ENCODE measurements around the gene TOR1AIP2. TPM values are rescaled to one million over a fixed set of nuclear protein-coding genes. Genes with fewer than 3 reads are reported as not detected.

TOR1AIP2 gene
- total and polyA plus RNA-seq, 2 of the 8 experiments (the other 6 are each of a cell fraction or from before 2014, with no cell fraction given), result 12.1 to 75.2 TPM

- Histone ChIP-seq H2AFZ (ENCODE audit: low read length) (peak within 1 kb of the TSS; percentile 90), H2BK15ac (ENCODE audit: low read length) (peak within 1 kb of the TSS; percentile 98; the same call in 1 of the 2 replicates), H3K4me1 (replicated peaks in 1 of 4; ENCODE audit: control insufficient read depth in 3 of 4, insufficient read depth in 4 of 4, low read length in 3 of 4) (peaks cover 0 to 3% (median 0%) of the 10 kb centered on the region in 4 experiments; a peak in 1 of 7 replicates), H2BK5ac (ENCODE audit: low read depth, low read length) (peak within 1 kb of the TSS; percentile 99), H3K56ac (replicated peaks; ENCODE audit: insufficient read length, low read depth, low read length) (peak within 1 kb of the TSS; percentile 92), H3K18ac (ENCODE audit: extremely low read depth, low read length) (peak within 1 kb of the TSS; percentile 100), H3K4me2 (ENCODE audit: insufficient read depth in 1 of 2, low read depth in 2 of 2, low read length in 2 of 2) (peak within 1 kb of the TSS; percentile 81 to 90), H2BK120ac (replicated peaks; ENCODE audit: low read depth, low read length) (no peak within 1 kb of the TSS), H3K14ac (ENCODE audit: insufficient read length) (no peak within 1 kb of the TSS), H3K9me3 (ENCODE audit: insufficient read depth in 2 of 2, low read depth in 1 of 2, low read length in 1 of 2) (no peaks in the 10 kb centered on the region), H4K5ac (ENCODE audit: insufficient read length, low read depth, low read length) (peak within 1 kb of the TSS; percentile 91), H4K91ac (replicated peaks; ENCODE audit: insufficient read length, low read length) (peak within 1 kb of the TSS; percentile 97), H2BK20ac (ENCODE audit: low read length) (0 out of 2 replicates have a peak within 1 kb of the TSS, but pooled peaks have one; percentile 63), H3K36me3 (ENCODE audit: control insufficient read depth in 2 of 4, insufficient read depth in 4 of 4, low read length in 3 of 4) (peaks cover 0 to 13% (median 0%) of the 10 kb centered on the region in 4 experiments; a peak in 2 of 8 replicates), H3K4ac (replicated peaks; ENCODE audit: insufficient read length, low read depth, low read length) (peak within 1 kb of the TSS; percentile 76), H4K20me1 (replicated peaks in 1 of 2; ENCODE audit: control insufficient read depth in 1 of 2, insufficient read depth in 2 of 2, low read length in 2 of 2) (no peaks in the 10 kb centered on the region), H3K79me1 (ENCODE audit: low read depth, low read length) (no peaks in the 10 kb centered on the region), H2AK5ac (ENCODE audit: low read depth, low read length) (peak within 1 kb of the TSS; percentile 61; the same call in 1 of the 2 replicates), H3K27me3 (replicated peaks in 1 of 4; ENCODE audit: control insufficient read depth in 3 of 4, extremely low read depth in 1 of 4, insufficient read depth in 3 of 4, low read length in 3 of 4) (no peaks in the 10 kb centered on the region), H3K4me3 (ENCODE audit: extremely low read depth in 1 of 4, insufficient read depth in 2 of 4, low read depth in 3 of 4, low read length in 4 of 4) (peak within 1 kb of the TSS; percentile 87 to 92 (median 90)), H2BK12ac (ENCODE audit: low read depth, low read length) (peak within 1 kb of the TSS; percentile 96; the same call in 1 of the 2 replicates), H3K9ac (replicated peaks in 1 of 4; ENCODE audit: extremely low read depth in 1 of 4, low read depth in 3 of 4, low read length in 3 of 4) (peak within 1 kb of the TSS; percentile 88 to 99 (median 99)), H3K23ac (ENCODE audit: insufficient read length) (no peak within 1 kb of the TSS), H4K8ac (ENCODE audit: extremely low read depth, insufficient read depth, low read length) (peak within 1 kb of the TSS; percentile 99), H3K79me2 (ENCODE audit: control insufficient read depth in 1 of 2, insufficient read depth in 2 of 2, low read length in 2 of 2) (peaks cover 0 to 9% of the 10 kb centered on the region in 2 experiments; a peak in 2 of 4 replicates), H3K27ac (ENCODE audit: low read depth, low read length) (peak within 1 kb of the TSS; percentile 99), H3K23me2 (ENCODE audit: low read depth, low read length) (peaks cover 12% of the 10 kb centered on the region)
- peak; percentile 94 to 95 for DNase-seq (ENCODE audit: low read depth in 1 of 2, low spot score in 2 of 2)
- no peak for FAIRE-seq
- CTCF ChIA-PET (ENCODE audit: partially characterized antibody), result interaction anchor here (0.5 to 2.8 kb wide), 9 partner anchors 15 to 285 kb away, joined by 3 to 12 read pairs (median 4); partner anchors contain the start of gene CEP350
- POLR2A ChIA-PET (ENCODE audit: partially characterized antibody), result interaction anchor here (0.7 to 2.7 kb wide), 18 partner anchors 8 to 225 kb away, joined by 3 to 16 read pairs (median 4); partner anchors contain the start of gene CEP350
- 1% methylated on average over 70 of the region's 72 CpGs; no CpG with 5 or more reads in 1 of the 2 experiments for WGBS, 2 experiments (ENCODE audit: extremely low coverage in 1 of 2, insufficient coverage in 1 of 2, insufficient read length in 1 of 2, insufficient replicate concordance in 2 of 2, low coverage in 1 of 2, low lambda C conversion rate in 2 of 2, missing lambda C conversion rate in 1 of 2)
- peak; percentile 96 for TF ChIP-seq GABPA (IDR thresholded peaks at IDR 0.05; ENCODE audit: borderline replicate concordance, insufficient read depth, low read length)
- TF ChIP-seq EP300 (IDR thresholded peaks at IDR 0.05; ENCODE audit: borderline replicate concordance in 1 of 2, low read depth in 2 of 2, low read length in 2 of 2), result peak in 1 of 2 experiments; percentile 86; a peak in 1 of 3 replicates
- TF ChIP-seq NANOG (IDR thresholded peaks at IDR 0.05; ENCODE audit: insufficient read depth, low read depth, low read length, poor library complexity, severe bottlenecking), result no peak
- peak; percentile 67; the same call in 1 of the 2 replicates for TF ChIP-seq SP4 (IDR thresholded peaks at IDR 0.05; ENCODE audit: low read length)
- TF ChIP-seq SRF (IDR thresholded peaks at IDR 0.05; ENCODE audit: low read depth, low read length), result peak; percentile 74
- peak in 1 of 3 experiments; percentile 19; a peak in 2 of 4 replicates for TF ChIP-seq CTCF (IDR thresholded peaks at IDR 0.05; ENCODE audit: control extremely low read depth in 1 of 3, insufficient read depth in 1 of 3, low read depth in 1 of 3, low read length in 3 of 3)
- no peak for TF ChIP-seq TEAD4 (IDR thresholded peaks at IDR 0.05; ENCODE audit: low read depth, low read length)
Measured at GRCh38 chr1:179882253-179883039, 4.8 kb upstream of the TOR1AIP2 start, which contains the start of gene TOR1AIP1. Gene TOR1AIP1 (plus strand): TSS chr1:179882285. CDS start chr1:179882503, 218 bp downstream.

All from H1 (cell line).